ENCODE measurements around the gene SRPK2.

SRPK2 gene

DNA sequence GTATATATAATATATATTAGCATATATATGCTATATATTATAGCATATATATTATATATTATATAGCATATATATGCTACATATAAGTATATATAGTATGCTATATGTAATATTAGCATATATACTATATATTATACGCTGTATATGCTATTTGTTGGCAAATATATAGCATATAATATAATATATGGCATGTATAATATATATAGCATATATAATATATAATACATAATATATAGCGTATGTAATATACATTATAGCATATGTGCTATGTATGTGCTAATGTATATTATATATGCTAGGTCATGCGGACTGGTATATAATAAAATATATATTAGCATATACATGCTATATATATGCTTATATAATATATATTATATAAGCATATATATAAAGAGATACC, 301.9 kb downstream of the SRPK2 start:
- H3K4me3 ChIP-seq (ENCODE audit: low read length): no peak overlapping the region
- no peak for TF ChIP-seq ZNF274 (IDR thresholded peaks at IDR 0.05; ENCODE audit: low read depth, low read length)

DNA sequence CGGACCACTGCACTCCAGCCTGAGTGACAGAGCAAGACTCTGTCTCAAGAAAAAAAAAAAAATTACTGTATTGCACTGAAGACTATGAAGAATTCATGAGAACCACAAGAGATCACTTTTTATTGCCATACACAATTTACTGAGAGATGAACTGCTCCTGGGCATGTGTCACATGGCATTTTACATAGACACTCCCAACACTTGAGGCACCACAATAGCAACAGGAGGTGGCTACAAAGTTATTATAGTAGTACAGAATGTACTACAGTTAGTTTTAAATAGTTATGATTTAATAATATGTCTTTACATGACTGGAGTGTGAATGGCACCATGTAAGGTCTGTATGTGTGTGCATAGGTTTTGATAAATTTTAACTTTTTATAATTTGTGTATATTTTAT, 304.1 kb downstream of the SRPK2 start:
- TF ChIP-seq ZNF274 (IDR thresholded peaks at IDR 0.05; ENCODE audit: low read depth, low read length): no peak
- H3K4me3 ChIP-seq (ENCODE audit: low read length): no peak overlapping the region

DNA sequence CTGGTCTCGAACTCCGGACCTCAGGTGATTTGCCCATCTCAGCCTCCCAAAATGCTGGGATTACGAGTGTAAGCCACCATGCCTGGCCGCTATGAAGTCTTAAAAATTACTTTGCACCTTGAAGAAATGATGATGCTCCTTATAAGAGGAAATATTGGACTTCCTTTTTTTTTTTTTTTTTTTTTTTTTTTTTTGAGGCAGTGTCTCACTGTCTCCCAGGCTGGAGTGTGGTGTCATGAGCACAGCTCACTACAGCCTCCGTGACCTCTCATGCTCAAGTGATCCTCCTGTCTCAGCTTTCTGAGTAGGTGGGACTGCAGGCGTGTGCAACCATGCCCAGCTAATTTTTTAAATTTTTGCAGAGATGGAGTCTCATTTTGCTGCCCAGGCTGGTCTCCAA, 309.4 kb downstream of the SRPK2 start:
- TF ChIP-seq ZNF274 (IDR thresholded peaks at IDR 0.05; ENCODE audit: low read depth, low read length): no peak
- H3K4me3 ChIP-seq (ENCODE audit: low read length): no peak overlapping the region

DNA sequence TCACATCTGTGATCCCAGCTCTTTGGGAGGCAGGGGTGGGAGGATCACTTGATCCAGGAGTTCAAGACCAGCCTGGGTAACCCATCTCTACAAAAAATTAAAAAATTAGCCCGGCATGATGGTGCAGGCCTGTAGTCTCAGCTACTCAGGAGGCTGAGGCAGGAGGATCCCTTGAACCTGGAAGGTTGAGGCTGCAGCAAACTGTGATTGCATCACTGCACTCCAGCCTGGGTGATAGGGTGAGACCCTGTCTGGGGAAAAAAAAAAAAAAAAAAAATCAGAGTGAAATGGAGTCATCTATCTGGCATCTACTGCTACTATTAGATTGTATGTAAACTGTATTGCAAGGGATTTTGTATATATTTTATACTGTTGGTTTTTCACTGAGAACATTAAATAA, 315.6 kb downstream of the SRPK2 start:
- no peak overlapping the region for H3K4me3 ChIP-seq (ENCODE audit: low read length)
- no peak for TF ChIP-seq ZNF274 (IDR thresholded peaks at IDR 0.05; ENCODE audit: low read depth, low read length)

DNA sequence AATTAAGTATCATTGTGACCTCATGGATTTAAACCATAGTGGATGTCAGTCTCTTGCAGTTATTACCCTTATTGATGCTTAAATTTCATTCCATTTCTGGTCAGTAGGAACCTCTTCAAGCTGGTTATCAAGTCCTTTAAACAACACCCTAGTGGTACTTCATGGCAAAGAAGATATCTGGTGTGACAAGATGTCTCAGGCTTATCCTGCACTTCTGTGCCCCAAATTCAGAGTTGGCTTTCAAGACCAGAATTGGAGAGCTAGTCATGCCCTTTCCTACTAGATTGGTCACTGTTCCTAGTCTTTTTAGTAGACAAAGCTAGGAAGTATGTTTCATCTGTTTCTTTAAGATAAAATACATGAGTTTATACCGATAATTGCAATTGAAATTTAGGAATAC, 319.8 kb downstream of the SRPK2 start:
- no peak overlapping the region for H3K4me3 ChIP-seq (ENCODE audit: low read length)
- no peak for TF ChIP-seq ZNF274 (IDR thresholded peaks at IDR 0.05; ENCODE audit: low read depth, low read length)

DNA sequence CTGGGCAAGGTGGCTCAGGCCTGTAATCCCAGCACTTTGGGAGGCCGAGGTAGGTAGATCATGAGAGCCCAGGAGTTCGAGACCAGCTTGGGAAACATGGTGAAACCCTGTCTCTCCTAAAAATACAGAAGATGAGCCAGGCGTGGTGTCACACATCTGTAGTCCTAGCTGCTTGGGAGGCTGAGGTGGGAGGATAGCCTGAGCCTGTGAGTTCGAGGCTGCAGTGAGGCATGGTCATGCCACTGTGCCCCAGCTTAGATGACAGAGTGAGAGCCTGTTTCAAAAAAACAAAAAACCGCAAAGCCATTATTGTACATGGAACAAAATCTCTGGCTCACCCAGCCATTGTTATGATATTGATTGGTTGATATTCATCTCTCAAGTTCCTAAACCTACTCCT, 321.0 kb downstream of the SRPK2 start:
- TF ChIP-seq ZNF274 (IDR thresholded peaks at IDR 0.05; ENCODE audit: low read depth, low read length): no peak

More for the DNA sequence above, 321.0 kb downstream of the SRPK2 start:
- no peak overlapping the region for H3K4me3 ChIP-seq (ENCODE audit: low read length)
